CD14-positive monocyte (primary cell): Measurements from ENCODE around the gene STT3B. TPM values are rescaled to one million over a fixed set of nuclear protein-coding genes. Genes with fewer than 3 reads are reported as not detected.

Experiments
- DNase-seq, 3 donors: peaks; one replicate each; pipeline ENCODE4 v3.0.0-alpha.2; 2011 to 2022
- H2AFZ ChIP-seq: 2 replicates; pipeline ENCODE4 v1.6.0; 2012; ENCODE audit warnings: mild to moderate bottlenecking, low read depth, low read length, inconsistent platforms; ENCODE audit not compliant: insufficient read depth, poor library complexity, severe bottlenecking
- H3K27ac ChIP-seq, 2 donors: 1 replicate in 1 of 2; 2 replicates in 1 of 2; pipeline ENCODE4 v1.5.1; 2012 to 2013; ENCODE audit warnings: low read length in 2 of 2, control low read depth in 1 of 2, inconsistent platforms in 1 of 2, low read depth in 1 of 2, mild to moderate bottlenecking in 1 of 2
- H3K27me3 ChIP-seq, 2 donors: one replicate each; pipeline versions ENCODE4 v1.6.0 to v1.6.1; 2011 to 2013; ENCODE audit warnings: low read length in 2 of 2; ENCODE audit not compliant: control insufficient read depth in 2 of 2, insufficient read depth in 2 of 2
- H3K36me3 ChIP-seq, 2 donors: replicated peaks in 1 of 2; 1 replicate in 1 of 2; 2 replicates in 1 of 2; pipeline versions ENCODE4 v1.5.1 to v1.6.1; 2012 to 2013; ENCODE audit warnings: low read length in 2 of 2, control low read depth in 1 of 2, inconsistent platforms in 1 of 2, mild to moderate bottlenecking in 1 of 2; ENCODE audit not compliant: insufficient read depth in 2 of 2, control insufficient read depth in 1 of 2
- H3K4me1 ChIP-seq, 2 donors: 1 replicate in 1 of 2; 2 replicates in 1 of 2; pipeline versions ENCODE4 v1.5.1 to v1.6.1; 2012 to 2013; ENCODE audit warnings: low read length in 2 of 2, control low read depth in 1 of 2, inconsistent platforms in 1 of 2, mild to moderate bottlenecking in 1 of 2, moderate library complexity in 1 of 2; ENCODE audit not compliant: insufficient read depth in 2 of 2, control insufficient read depth in 1 of 2
- H3K4me2 ChIP-seq: replicated peaks from 2 replicates; pipeline ENCODE3; 2012; ENCODE audit warnings: low read length, moderate library complexity, mild to moderate bottlenecking; ENCODE audit not compliant: poor library complexity, severe bottlenecking; ENCODE audit errors: extremely low read depth
- H3K4me3 ChIP-seq, 3 experiments: fragments of 200-600 bp in 1 of 3; sonication (generic) in 1 of 3; replicated peaks in 1 of 3; 1 replicate in 2 of 3; 2 replicates in 1 of 3; pipeline ENCODE4 v1.5.1; 2011 to 2013; ENCODE audit warnings: low read length in 3 of 3, mild to moderate bottlenecking in 3 of 3, control low read depth in 2 of 3, low read depth in 2 of 3, inconsistent platforms in 1 of 3, moderate library complexity in 1 of 3
- H3K79me2 ChIP-seq: 2 replicates; pipeline ENCODE4 v1.6.0; 2012; ENCODE audit warnings: mild to moderate bottlenecking, control low read depth, inconsistent platforms, low read length, moderate library complexity; ENCODE audit not compliant: insufficient read depth
- H3K9ac ChIP-seq: 2 replicates; pipeline ENCODE4 v1.6.0; 2017; ENCODE audit warnings: low read length, mild to moderate bottlenecking; ENCODE audit not compliant: insufficient read depth, poor library complexity, severe bottlenecking
- H3K9me3 ChIP-seq, 2 donors: replicated peaks in 1 of 2; 1 replicate in 1 of 2; 2 replicates in 1 of 2; pipeline versions ENCODE4 v1.5.1 to v1.6.1; 2012 to 2013; ENCODE audit warnings: low read length in 2 of 2, control low read depth in 1 of 2; ENCODE audit not compliant: control insufficient read depth in 1 of 2, insufficient read depth in 1 of 2
- H4K20me1 ChIP-seq: 2 replicates; pipeline ENCODE4 v1.6.0; 2012; ENCODE audit warnings: mild to moderate bottlenecking, low read length, control low read depth, moderate library complexity; ENCODE audit not compliant: insufficient read depth
- H3K27ac Mint-ChIP-seq, 7 donors: one replicate each; pipeline ENCODE4 v1.8.0; 2020; ENCODE audit warnings: mild to moderate bottlenecking in 7 of 7, mixed read lengths in 7 of 7, moderate library complexity in 6 of 7, inconsistent platforms in 2 of 7
- H3K27me3 Mint-ChIP-seq, 3 donors: one replicate each; pipeline ENCODE4 v1.8.0; 2021 to 2022; ENCODE audit warnings: low read depth in 3 of 3, mild to moderate bottlenecking in 3 of 3, mixed read lengths in 3 of 3, moderate library complexity in 3 of 3, inconsistent platforms in 1 of 3
- H3K36me3 Mint-ChIP-seq, 2 donors: one replicate each; pipeline ENCODE4 v1.8.0; 2020; ENCODE audit warnings: mixed read lengths in 2 of 2, inconsistent platforms in 1 of 2, mild to moderate bottlenecking in 1 of 2
- H3K4me1 Mint-ChIP-seq: one replicate; pipeline ENCODE4 v1.8.0; 2020; ENCODE audit warnings: mild to moderate bottlenecking, mixed read lengths
- H3K4me3 Mint-ChIP-seq, 2 donors: one replicate each; pipeline ENCODE4 v1.8.0; 2020; ENCODE audit warnings: mild to moderate bottlenecking in 2 of 2, mixed read lengths in 2 of 2, moderate library complexity in 1 of 2
- H3K9me3 Mint-ChIP-seq, 7 donors: one replicate each; pipeline ENCODE4 v1.8.0; 2020 to 2022; ENCODE audit warnings: mixed read lengths in 7 of 7, mild to moderate bottlenecking in 6 of 7, moderate library complexity in 6 of 7, inconsistent platforms in 2 of 7
- CTCF ChIP-seq: fragments of 200-600 bp; IDR thresholded peaks from one replicate; pipeline ENCODE4 v1.8.0; 2022; ENCODE audit warnings: antibody characterized with exemption, mild to moderate bottlenecking
- WGBS: methylation state at CpG from one replicate; pipeline ENCODE4 v1.1.5; 2013; ENCODE audit warnings: missing lambda C conversion rate; ENCODE audit not compliant: insufficient coverage; 5-methylcytosine and 5-hydroxymethylcytosine counted together
- intact Hi-C, 2 donors: fragments of 100-400 bp; cut with micrococcal nuclease; formaldehyde crosslinking; loops; one replicate each; pipeline versions ENCODE4 v1.15.0 to v1.15.1; 2023
- polyA plus RNA-seq, 3 donors: library from polyadenylated mRNA; depleted of rRNA in 1 of 3; unstranded in 2 of 3; stranded (reverse) in 1 of 3; fragments of 300-500 nt in 2 of 3; fragments of >200 nt in 1 of 3; fragmentation: Illumina TruSeq in 2 of 3; gene quantifications; 1 replicate in 2 of 3; 2 replicates in 1 of 3; pipeline ENCODE4 v1.2.3, GENCODE V29; 2012 to 2021

The STT3B gene
- polyA plus RNA-seq, 3 donors: 47.3 to 97.0 (median 86.3) TPM

GRCh38 chr3:31488475-31489017 is 44.2 kb upstream of the STT3B start:
- TF ChIP-seq CTCF: no peak
- H3K4me3 Mint-ChIP-seq: no peak overlapping the region
- H3K4me1 Mint-ChIP-seq: no peaks in the 10 kb centered on the region
- DNase-seq: no peak
- 83% methylated on average over 2 of the region's 3 CpGs for WGBS
- Histone ChIP-seq H4K20me1 (no peaks in the 10 kb centered on the region), H3K4me1 (no peaks in the 10 kb centered on the region), H3K4me2 (no peak overlapping the region), H2AFZ (no peak overlapping the region), H3K9ac (no peak overlapping the region), H3K4me3 (no peak overlapping the region), H3K27ac (no peak overlapping the region), H3K27me3 (no peaks in the 10 kb centered on the region), H3K79me2 (no peaks in the 10 kb centered on the region), H3K9me3 (peaks cover 13 to 21% of the 10 kb centered on the region in 2 donors), H3K36me3 (no peaks in the 10 kb centered on the region)
- H3K9me3 Mint-ChIP-seq: peaks cover 10 to 30% (median 14%) of the 10 kb centered on the region in 7 donors
- peak overlapping the region in 1 of 7 donors; percentile 6 for H3K27ac Mint-ChIP-seq
- H3K27me3 Mint-ChIP-seq: peaks cover 0 to 6% (median 1%) of the 10 kb centered on the region in 3 donors
- intact Hi-C loops: no loop called here
- H3K36me3 Mint-ChIP-seq: no peaks in the 10 kb centered on the region

GRCh38 chr3:31490502-31490901 is 42.2 kb upstream of the STT3B start:
- no peak for TF ChIP-seq CTCF
- H3K27ac ChIP-seq: no peak overlapping the region
- H3K4me2 ChIP-seq: no peak overlapping the region
- intact Hi-C loops: no loop called here
- no peaks in the 10 kb centered on the region for H3K27me3 ChIP-seq
- H3K9ac ChIP-seq: no peak overlapping the region
- H3K36me3 ChIP-seq: no peaks in the 10 kb centered on the region
- no peak overlapping the region for H3K4me3 ChIP-seq
- Mint-ChIP-seq H3K36me3 (no peaks in the 10 kb centered on the region), H3K4me1 (no peaks in the 10 kb centered on the region), H3K27ac (no peak overlapping the region), H3K27me3 (peaks cover 0 to 6% (median 1%) of the 10 kb centered on the region in 3 donors), H3K9me3 (peaks cover 10 to 30% (median 14%) of the 10 kb centered on the region in 7 donors), H3K4me3 (no peak overlapping the region)
- no peaks in the 10 kb centered on the region for H4K20me1 ChIP-seq
- no peaks in the 10 kb centered on the region for H3K4me1 ChIP-seq
- no peaks in the 10 kb centered on the region for H3K79me2 ChIP-seq
- H2AFZ ChIP-seq: no peak overlapping the region
- no peak for DNase-seq
- H3K9me3 ChIP-seq: peaks cover 13 to 21% of the 10 kb centered on the region in 2 donors
- WGBS: 100% methylated on average over 1 of the region's 1 CpG
